ENCODE data around the gene KNG1.

The KNG1 gene

GRCh38 chr3:186772701-186773417, 55.7 kb downstream of the KNG1 start:
- peak overlapping the region; percentile 86 for H3K27ac Mint-ChIP-seq
- peaks cover 3% of the 10 kb centered on the region for H3K27me3 Mint-ChIP-seq (ENCODE audit: low read depth)
- H3K4me3 Mint-ChIP-seq: peak overlapping the region; percentile 89
- peaks cover 3% of the 10 kb centered on the region for H3K36me3 Mint-ChIP-seq (ENCODE audit: low read depth)
- H3K9me3 Mint-ChIP-seq: no peaks in the 10 kb centered on the region
- peaks cover 17% of the 10 kb centered on the region for H3K4me1 Mint-ChIP-seq (ENCODE audit: low read depth)
- peak; percentile 60 for DNase-seq (ENCODE audit: low spot score)

- peaks cover 17% of the 10 kb centered on the region for H3K4me1 Mint-ChIP-seq (ENCODE audit: low read depth)
- DNase-seq (ENCODE audit: low spot score): no peak
- no peak overlapping the region for H3K4me3 Mint-ChIP-seq
- peaks cover 3% of the 10 kb centered on the region for H3K36me3 Mint-ChIP-seq (ENCODE audit: low read depth)
- H3K27me3 Mint-ChIP-seq (ENCODE audit: low read depth): peaks cover 3% of the 10 kb centered on the region
- no peak overlapping the region for H3K27ac Mint-ChIP-seq
- H3K9me3 Mint-ChIP-seq: no peaks in the 10 kb centered on the region
These were observed 58.8 kb downstream of the KNG1 start for GRCh38 chr3:186775999-186776398.

- H3K4me1 Mint-ChIP-seq (ENCODE audit: low read depth): peaks cover 8% of the 10 kb centered on the region
- no peak for DNase-seq (ENCODE audit: low spot score)
- H3K4me3 Mint-ChIP-seq: no peak overlapping the region
- no peak overlapping the region for H3K27ac Mint-ChIP-seq
- H3K27me3 Mint-ChIP-seq (ENCODE audit: low read depth): no peaks in the 10 kb centered on the region
- peaks cover 7% of the 10 kb centered on the region for H3K36me3 Mint-ChIP-seq (ENCODE audit: low read depth)
- no peaks in the 10 kb centered on the region for H3K9me3 Mint-ChIP-seq
These were observed 62.0 kb downstream of the KNG1 start for GRCh38 chr3:186779204-186779603.

- Mint-ChIP-seq H3K4me1 (ENCODE audit: low read depth) (peaks cover 24% of the 10 kb centered on the region), H3K27ac (peak overlapping the region; percentile 99), H3K4me3 (peak overlapping the region; percentile 98), H3K9me3 (no peaks in the 10 kb centered on the region), H3K27me3 (ENCODE audit: low read depth) (no peaks in the 10 kb centered on the region), H3K36me3 (ENCODE audit: low read depth) (peaks cover 40% of the 10 kb centered on the region)
- no peak for DNase-seq (ENCODE audit: low spot score)
These were observed 65.4 kb downstream of the KNG1 start for GRCh38 chr3:186782542-186783057.

GRCh38 chr3:186783058-186783730, 66.0 kb downstream of the KNG1 start, which contains the start of gene EIF4A2:
TSS of gene EIF4A2 (plus strand) at chr3:186783577. CDS start at chr3:186783611, 34 bp downstream.
- DNase-seq (ENCODE audit: low spot score): peak; percentile 91
- Mint-ChIP-seq H3K4me1 (ENCODE audit: low read depth) (peaks cover 30% of the 10 kb centered on the region), H3K36me3 (ENCODE audit: low read depth) (peaks cover 46% of the 10 kb centered on the region), H3K27ac (peak within 1 kb of the TSS; percentile 99), H3K4me3 (peak within 1 kb of the TSS; percentile 98), H3K9me3 (no peaks in the 10 kb centered on the region), H3K27me3 (ENCODE audit: low read depth) (no peaks in the 10 kb centered on the region)

GRCh38 chr3:186783731-186784515, 66.8 kb downstream of the KNG1 start:
- H3K27me3 Mint-ChIP-seq (ENCODE audit: low read depth): no peaks in the 10 kb centered on the region
- H3K27ac Mint-ChIP-seq: peak overlapping the region; percentile 99
- H3K36me3 Mint-ChIP-seq (ENCODE audit: low read depth): peaks cover 53% of the 10 kb centered on the region
- peak overlapping the region; percentile 98 for H3K4me3 Mint-ChIP-seq
- H3K4me1 Mint-ChIP-seq (ENCODE audit: low read depth): peaks cover 33% of the 10 kb centered on the region
- H3K9me3 Mint-ChIP-seq: no peaks in the 10 kb centered on the region
- DNase-seq (ENCODE audit: low spot score): peak; percentile 70

- peaks cover 59% of the 10 kb centered on the region for H3K36me3 Mint-ChIP-seq (ENCODE audit: low read depth)
- H3K4me3 Mint-ChIP-seq: peak overlapping the region; percentile 98
- no peaks in the 10 kb centered on the region for H3K9me3 Mint-ChIP-seq
- H3K27me3 Mint-ChIP-seq (ENCODE audit: low read depth): no peaks in the 10 kb centered on the region
- peak overlapping the region; percentile 99 for H3K27ac Mint-ChIP-seq
- peaks cover 38% of the 10 kb centered on the region for H3K4me1 Mint-ChIP-seq (ENCODE audit: low read depth)
- no peak for DNase-seq (ENCODE audit: low spot score)
These were observed 67.8 kb downstream of the KNG1 start for GRCh38 chr3:186784820-186785494.

- Mint-ChIP-seq H3K36me3 (ENCODE audit: low read depth) (peaks cover 65% of the 10 kb centered on the region), H3K4me1 (ENCODE audit: low read depth) (peaks cover 38% of the 10 kb centered on the region), H3K4me3 (peak overlapping the region; percentile 98), H3K27me3 (ENCODE audit: low read depth) (no peaks in the 10 kb centered on the region), H3K27ac (peak overlapping the region; percentile 99), H3K9me3 (no peaks in the 10 kb centered on the region)
- no peak for DNase-seq (ENCODE audit: low spot score)
These were observed 68.4 kb downstream of the KNG1 start for GRCh38 chr3:186785495-186786018.

- Mint-ChIP-seq H3K27ac (peak overlapping the region; percentile 67), H3K4me1 (ENCODE audit: low read depth) (peaks cover 37% of the 10 kb centered on the region)
- no peak for DNase-seq (ENCODE audit: low spot score)
These were observed 69.8 kb downstream of the KNG1 start for GRCh38 chr3:186786922-186787321.

GRCh38 chr3:186787642-186788481, 70.7 kb downstream of the KNG1 start:
- Mint-ChIP-seq H3K36me3 (ENCODE audit: low read depth) (peaks cover 83% of the 10 kb centered on the region), H3K9me3 (no peaks in the 10 kb centered on the region), H3K27ac (peak overlapping the region; percentile 67), H3K27me3 (ENCODE audit: low read depth) (no peaks in the 10 kb centered on the region), H3K4me3 (peak overlapping the region; percentile 98), H3K4me1 (ENCODE audit: low read depth) (peaks cover 31% of the 10 kb centered on the region)
- no peak for DNase-seq (ENCODE audit: low spot score)

More at GRCh38 chr3:186786922-186787321, 69.8 kb downstream of the KNG1 start:
- no peaks in the 10 kb centered on the region for H3K27me3 Mint-ChIP-seq (ENCODE audit: low read depth)
- H3K36me3 Mint-ChIP-seq (ENCODE audit: low read depth): peaks cover 73% of the 10 kb centered on the region
- H3K4me3 Mint-ChIP-seq: peak overlapping the region; percentile 98
- H3K9me3 Mint-ChIP-seq: no peaks in the 10 kb centered on the region

- Mint-ChIP-seq H3K4me1 (ENCODE audit: low read depth) (peaks cover 31% of the 10 kb centered on the region), H3K27ac (peak overlapping the region; percentile 67), H3K27me3 (ENCODE audit: low read depth) (no peaks in the 10 kb centered on the region), H3K36me3 (ENCODE audit: low read depth) (peaks cover 86% of the 10 kb centered on the region), H3K4me3 (peak overlapping the region; percentile 98), H3K9me3 (no peaks in the 10 kb centered on the region)
- no peak for DNase-seq (ENCODE audit: low spot score)
These were observed 71.6 kb downstream of the KNG1 start for GRCh38 chr3:186788482-186789370.
